Natural killer cell treated with Interleukin-12 subunit alpha and Interleukin-12 subunit beta and Interleukin-15 and Interleukin-18, amount 100 ng/mL, for 72 hours (primary cell): Measurements from ENCODE around the gene RBM28. TPM values are rescaled to one million over a fixed set of nuclear protein-coding genes. Genes with fewer than 3 reads are reported as not detected.
A peak's percentile ranks its signal among the peaks of the same experiment; 100 is the strongest.

Experiments used
- ATAC-seq, 2 donors: fragments of 150-1000 bp; cut with Tn5 transposase in 1 of 2; sonication (Bioruptor Pico), chemical (Tn5 transposase) in 1 of 2; 2 replicates each; pipeline ENCODE4 v1.10.0; 2021
- DNase-seq: peaks from one replicate; pipeline ENCODE4 v3.0.0; 2022; ENCODE audit warnings: low spot score
- H3K27ac Mint-ChIP-seq, 2 donors: 1 replicate in 1 of 2; 2 replicates in 1 of 2; pipeline ENCODE4 v1.8.0; 2022; ENCODE audit warnings: mixed read lengths in 2 of 2, mild to moderate bottlenecking in 1 of 2, moderate library complexity in 1 of 2
- H3K27me3 Mint-ChIP-seq, 2 donors: 1 replicate in 1 of 2; 2 replicates in 1 of 2; pipeline ENCODE4 v1.8.0; 2022; ENCODE audit warnings: mixed read lengths in 2 of 2
- H3K36me3 Mint-ChIP-seq: one replicate; pipeline ENCODE4 v1.8.0; 2022; ENCODE audit warnings: mixed read lengths
- H3K4me1 Mint-ChIP-seq, 2 donors: 1 replicate in 1 of 2; 2 replicates in 1 of 2; pipeline ENCODE4 v1.8.0; 2022; ENCODE audit warnings: low read depth in 2 of 2, mixed read lengths in 2 of 2, mild to moderate bottlenecking in 1 of 2
- H3K4me3 Mint-ChIP-seq: one replicate; pipeline ENCODE4 v1.8.0; 2022; ENCODE audit warnings: mixed read lengths
- H3K9me3 Mint-ChIP-seq: 2 replicates; pipeline ENCODE4 v1.8.0; 2022; ENCODE audit warnings: mixed read lengths
- total RNA-seq, 2 donors: library from RNA; stranded (reverse); gene quantifications; one replicate each; pipeline ENCODE4 v1.2.3, GENCODE V29; 2022

The RBM28 gene
- total RNA-seq, 2 donors from 2014 or later = 46.4 to 77.1 TPM

DNA sequence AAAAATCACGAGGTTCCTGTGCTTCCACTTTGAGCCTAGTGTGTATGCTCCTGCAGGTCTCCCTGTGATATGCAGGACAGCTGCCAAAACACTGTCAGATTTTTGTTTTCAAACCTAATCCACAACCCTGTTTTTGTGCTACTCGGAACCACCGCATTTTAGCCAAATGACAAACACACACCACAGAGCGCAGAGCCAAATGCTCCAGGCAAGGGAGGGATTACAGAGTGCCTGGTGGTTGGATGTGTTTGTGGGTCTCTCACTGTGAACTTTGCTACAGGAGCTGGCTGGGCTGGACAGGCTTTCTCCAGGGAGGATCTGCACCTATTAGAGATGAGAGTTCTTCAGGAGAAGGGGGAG lies 5.7 kb upstream of the RBM28 start:
- Mint-ChIP-seq H3K4me3 (no peak overlapping the region), H3K36me3 (no peaks in the 10 kb centered on the region), H3K4me1 (peaks cover 0 to 5% of the 10 kb centered on the region in 2 donors), H3K9me3 (no peaks in the 10 kb centered on the region), H3K27ac (no peak overlapping the region), H3K27me3 (peaks cover 29 to 31% of the 10 kb centered on the region in 2 donors)
- ATAC-seq (no peak), DNase-seq (no peak)

DNA sequence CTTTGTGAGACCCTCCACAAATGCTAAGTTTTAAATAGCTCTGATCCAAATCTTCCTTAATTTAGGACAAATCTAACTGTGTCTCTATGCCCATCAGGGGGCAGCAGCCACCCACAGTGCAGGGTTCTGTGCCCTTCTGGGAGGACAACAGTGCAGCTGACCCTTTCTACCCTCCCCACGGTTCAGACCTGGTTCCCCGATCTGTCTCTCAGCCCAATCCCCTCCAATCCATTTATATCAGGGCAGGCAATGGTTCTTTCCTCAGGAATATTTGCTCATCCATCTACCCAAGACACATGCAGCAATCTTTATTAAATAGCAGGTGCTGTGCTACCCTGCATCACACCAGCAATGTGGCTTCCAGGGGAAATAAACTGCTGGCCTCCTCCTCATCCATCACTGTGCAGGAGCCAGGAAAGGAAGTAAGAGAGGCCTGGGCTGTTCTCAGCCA lies 4.0 kb upstream of the RBM28 start:
- peak in 1 of 2 donors; percentile 32 for ATAC-seq
- H3K27me3 Mint-ChIP-seq = peaks cover 14 to 18% of the 10 kb centered on the region in 2 donors
- H3K4me1 Mint-ChIP-seq = peaks cover 6 to 14% of the 10 kb centered on the region in 2 donors
- H3K4me3 Mint-ChIP-seq = no peak overlapping the region
- H3K9me3 Mint-ChIP-seq = no peaks in the 10 kb centered on the region
- H3K27ac Mint-ChIP-seq = no peak overlapping the region
- no peaks in the 10 kb centered on the region for H3K36me3 Mint-ChIP-seq
- DNase-seq = no peak

DNA sequence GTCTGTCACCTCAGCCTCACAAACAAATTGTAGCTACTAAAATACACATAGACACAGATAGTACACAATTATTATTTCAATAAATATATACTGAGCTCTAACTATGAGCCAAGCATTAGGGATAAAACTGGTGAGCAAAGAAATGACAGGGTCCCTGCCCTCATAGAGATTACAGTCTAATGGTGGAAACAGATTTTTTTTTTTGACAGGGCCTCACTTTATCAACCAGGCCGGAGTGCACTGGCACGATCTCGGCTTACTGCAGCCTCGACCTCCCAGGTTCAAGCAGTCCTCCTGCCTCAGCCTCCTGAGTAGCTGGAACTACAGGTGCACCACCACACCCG lies 695 bp upstream of the RBM28 start:
- H3K27ac Mint-ChIP-seq = peak overlapping the region in 1 of 2 donors; percentile 84
- no peaks in the 10 kb centered on the region for H3K9me3 Mint-ChIP-seq
- H3K4me1 Mint-ChIP-seq = peaks cover 26 to 27% of the 10 kb centered on the region in 2 donors
- no peaks in the 10 kb centered on the region for H3K36me3 Mint-ChIP-seq
- H3K27me3 Mint-ChIP-seq = peaks cover 11 to 13% of the 10 kb centered on the region in 2 donors
- DNase-seq (no peak), ATAC-seq (no peak)
- peak overlapping the region; percentile 92 for H3K4me3 Mint-ChIP-seq

DNA sequence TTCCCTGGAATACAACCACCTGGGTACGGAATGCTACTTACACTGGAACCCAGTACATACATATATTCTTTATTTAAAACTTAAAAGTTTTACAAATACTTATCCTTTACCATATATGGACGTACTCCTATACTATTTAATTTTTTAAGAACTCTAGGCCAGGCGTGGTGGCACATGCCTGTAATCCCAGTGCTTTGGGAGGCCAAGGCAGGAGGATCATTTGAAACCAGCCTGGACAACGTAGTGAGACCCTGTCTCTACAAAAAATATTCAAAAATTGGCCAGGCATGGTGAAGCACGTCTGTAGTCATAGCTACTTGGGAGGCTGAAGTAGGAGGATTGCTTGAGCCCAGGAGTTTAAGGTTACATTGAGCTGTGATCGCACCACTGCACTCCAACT lies 2.0 kb downstream of the RBM28 start:
- H3K27me3 Mint-ChIP-seq = no peaks in the 10 kb centered on the region
- ATAC-seq = no peak
- H3K4me3 Mint-ChIP-seq = peak overlapping the region; percentile 92
- no peak for DNase-seq
- no peaks in the 10 kb centered on the region for H3K9me3 Mint-ChIP-seq
- H3K36me3 Mint-ChIP-seq = peaks cover 14% of the 10 kb centered on the region
- H3K4me1 Mint-ChIP-seq = peaks cover 26 to 27% of the 10 kb centered on the region in 2 donors
- peak overlapping the region in 1 of 2 donors; percentile 93 for H3K27ac Mint-ChIP-seq

DNA sequence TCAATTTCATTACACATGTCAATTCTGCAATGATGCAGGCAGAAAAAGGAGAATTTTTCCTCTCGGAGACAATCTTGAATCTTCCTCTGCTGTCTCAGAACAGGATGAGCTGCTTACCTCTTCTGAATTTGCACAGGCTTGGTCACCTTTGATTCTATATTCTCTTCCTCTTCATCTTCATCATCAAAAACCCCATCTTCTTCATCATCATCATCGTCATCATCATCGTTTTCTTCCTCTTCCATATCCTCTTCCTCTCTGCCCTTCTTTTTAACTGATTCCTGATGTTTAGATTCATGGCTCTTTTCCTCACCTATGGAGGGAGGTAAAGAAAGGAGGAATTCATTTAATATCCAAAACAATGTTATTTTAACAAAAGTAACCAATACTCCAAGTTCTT lies 8.0 kb downstream of the RBM28 start:
- no peaks in the 10 kb centered on the region for H3K9me3 Mint-ChIP-seq
- no peaks in the 10 kb centered on the region for H3K27me3 Mint-ChIP-seq
- peaks cover 38% of the 10 kb centered on the region for H3K36me3 Mint-ChIP-seq
- H3K27ac Mint-ChIP-seq = no peak overlapping the region
- DNase-seq (no peak), ATAC-seq (no peak)
- H3K4me1 Mint-ChIP-seq = peaks cover 0 to 5% of the 10 kb centered on the region in 2 donors
- no peak overlapping the region for H3K4me3 Mint-ChIP-seq

DNA sequence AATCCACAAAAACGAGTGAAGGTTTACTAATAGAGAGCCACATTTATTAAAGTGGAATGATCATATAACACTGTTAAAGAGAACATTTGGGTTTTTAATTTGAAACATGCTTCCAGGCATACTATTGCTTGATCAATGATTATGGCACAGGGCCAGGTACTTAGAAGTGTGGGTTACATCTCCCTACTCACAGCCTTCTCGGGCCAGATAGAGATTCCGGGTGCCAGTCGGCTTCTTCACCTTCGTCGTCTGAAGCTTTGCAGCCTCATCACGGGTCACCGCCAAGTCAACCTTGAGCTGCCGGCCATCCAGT lies 19.4 kb downstream of the RBM28 start:
- no peak overlapping the region for H3K27ac Mint-ChIP-seq
- no peaks in the 10 kb centered on the region for H3K9me3 Mint-ChIP-seq
- H3K36me3 Mint-ChIP-seq = peaks cover 12% of the 10 kb centered on the region
- H3K4me3 Mint-ChIP-seq = no peak overlapping the region
- no peaks in the 10 kb centered on the region for H3K27me3 Mint-ChIP-seq
- DNase-seq (no peak), ATAC-seq (no peak)
- H3K4me1 Mint-ChIP-seq = peaks cover 29 to 34% of the 10 kb centered on the region in 2 donors

DNA sequence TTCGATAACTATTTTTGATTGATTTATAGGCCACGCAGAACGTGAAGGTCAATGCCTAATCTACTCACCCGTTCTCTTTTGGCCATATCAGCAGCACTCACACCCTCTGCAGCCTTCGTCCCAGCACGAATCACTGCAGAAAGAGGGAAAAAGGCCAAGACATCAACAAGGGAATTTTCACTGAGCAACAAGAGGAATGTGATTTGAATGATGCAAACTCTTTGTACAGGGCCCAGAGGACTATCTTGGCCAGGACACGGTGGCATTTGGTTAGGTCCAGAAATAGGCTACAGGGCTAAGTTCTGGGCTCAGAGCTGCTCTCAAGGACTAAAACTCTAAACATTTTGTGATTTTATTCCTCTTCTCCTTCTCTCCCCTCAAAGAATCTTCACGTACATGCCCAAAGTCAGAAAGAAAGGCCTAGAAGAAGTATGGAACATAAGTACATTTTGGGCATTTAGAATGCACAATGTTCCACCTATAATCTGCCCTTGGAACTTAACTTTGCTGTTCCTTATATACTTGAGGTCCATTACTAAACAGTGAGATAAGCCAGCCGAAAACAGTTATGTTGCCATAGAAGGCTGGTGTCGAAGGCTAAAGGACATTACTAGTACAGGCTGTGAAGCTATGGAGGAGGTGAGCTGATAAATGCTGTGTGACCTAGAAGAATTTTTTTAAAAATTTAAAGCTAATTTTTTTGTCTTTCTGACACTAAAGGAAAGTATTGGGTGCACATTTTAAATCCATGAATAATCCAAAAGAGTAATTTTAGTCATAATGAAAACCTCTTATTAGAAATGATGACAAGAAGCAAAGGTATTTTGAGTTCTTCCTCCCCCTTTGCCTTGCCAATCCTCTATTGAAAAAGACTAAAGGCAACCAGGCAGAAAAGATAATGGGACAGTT lies 20.0 kb downstream of the RBM28 start:
- Mint-ChIP-seq H3K27ac (no peak overlapping the region), H3K27me3 (no peaks in the 10 kb centered on the region), H3K9me3 (no peaks in the 10 kb centered on the region), H3K4me1 (peaks cover 35 to 40% of the 10 kb centered on the region in 2 donors), H3K36me3 (peaks cover 18% of the 10 kb centered on the region), H3K4me3 (no peak overlapping the region)
- no peak for ATAC-seq
- no peak for DNase-seq

DNA sequence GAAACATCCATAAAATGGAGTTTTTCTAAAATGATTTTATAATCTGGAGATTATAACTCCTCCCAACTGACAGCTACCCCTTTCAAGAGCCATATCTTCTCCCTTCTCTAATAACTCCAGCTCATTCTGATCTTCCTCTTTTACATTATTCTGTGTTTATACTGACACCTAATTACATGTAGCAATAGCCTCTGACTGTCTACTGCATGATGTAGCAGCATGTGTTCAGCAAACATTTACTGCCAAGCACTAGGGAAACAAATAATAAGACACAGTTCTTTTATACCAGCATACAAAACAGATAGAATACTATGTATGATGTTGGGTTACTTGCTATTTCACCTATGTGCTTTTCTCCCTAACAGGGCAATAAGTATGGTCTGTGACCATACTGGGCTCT lies 20.7 kb downstream of the RBM28 start:
- Mint-ChIP-seq H3K27me3 (no peaks in the 10 kb centered on the region), H3K36me3 (peaks cover 22% of the 10 kb centered on the region), H3K4me1 (peaks cover 39 to 44% of the 10 kb centered on the region in 2 donors), H3K9me3 (no peaks in the 10 kb centered on the region), H3K27ac (peak overlapping the region in 1 of 2 donors; percentile 48), H3K4me3 (no peak overlapping the region)
- DNase-seq (no peak), ATAC-seq (no peak)

DNA sequence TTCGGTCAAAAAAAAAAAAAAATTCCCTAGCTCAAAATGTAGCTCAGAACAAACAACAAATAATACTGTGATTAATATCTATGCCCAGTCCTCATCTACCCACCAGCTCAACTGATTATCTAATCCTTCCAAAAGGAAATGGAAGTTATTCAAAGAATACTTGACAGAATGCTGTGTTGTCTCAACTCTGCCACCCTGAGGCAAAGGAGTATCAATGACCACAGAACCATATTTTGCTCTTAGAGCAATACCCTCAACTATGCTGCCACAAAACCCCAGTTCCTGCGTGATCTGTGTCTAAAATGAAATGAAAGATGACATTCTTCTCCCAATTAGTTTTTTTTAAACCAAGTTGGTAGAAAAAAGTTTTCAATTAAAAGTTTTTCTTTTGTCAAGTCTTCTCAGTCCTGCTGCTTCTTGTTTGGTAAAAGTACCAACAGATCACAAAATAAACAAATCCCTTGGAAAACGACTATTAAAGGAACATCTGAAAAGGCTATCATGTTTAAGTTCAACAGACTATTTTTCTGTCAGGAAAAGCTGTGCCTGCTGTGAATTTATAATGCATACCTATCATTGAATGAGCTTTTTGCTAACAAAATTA lies 21.6 kb downstream of the RBM28 start:
- Mint-ChIP-seq H3K9me3 (no peaks in the 10 kb centered on the region), H3K4me1 (peaks cover 46 to 52% of the 10 kb centered on the region in 2 donors), H3K27ac (peak overlapping the region; percentile 45 to 48), H3K36me3 (peaks cover 30% of the 10 kb centered on the region), H3K4me3 (peak overlapping the region; percentile 44), H3K27me3 (no peaks in the 10 kb centered on the region)
- ATAC-seq (peak in 1 of 2 donors; percentile 45), DNase-seq (no peak)

DNA sequence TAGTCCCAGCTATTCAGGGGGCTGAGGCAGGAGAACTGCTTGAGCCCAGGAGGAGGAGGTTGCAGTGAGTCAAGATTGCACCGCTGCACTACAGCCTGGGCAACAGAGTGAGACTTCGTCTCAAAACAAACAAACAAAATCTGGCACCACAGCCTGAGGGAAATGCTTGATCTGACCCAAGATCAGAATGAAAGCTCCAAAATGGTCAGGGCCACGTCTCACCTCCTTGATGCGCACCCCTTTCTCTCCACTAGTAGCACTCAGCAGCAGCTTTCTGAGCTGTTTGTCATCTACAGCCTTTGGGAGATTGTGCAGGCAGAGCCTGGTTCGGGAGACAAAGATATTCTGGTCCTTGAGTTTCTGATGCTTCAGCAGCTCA lies 22.7 kb downstream of the RBM28 start:
- Mint-ChIP-seq H3K36me3 (peaks cover 38% of the 10 kb centered on the region), H3K27ac (peak overlapping the region; percentile 48 to 91), H3K4me1 (peaks cover 51 to 56% of the 10 kb centered on the region in 2 donors), H3K4me3 (peak overlapping the region; percentile 53), H3K9me3 (no peaks in the 10 kb centered on the region), H3K27me3 (no peaks in the 10 kb centered on the region)
- ATAC-seq (peak; percentile 48 to 59), DNase-seq (no peak)

DNA sequence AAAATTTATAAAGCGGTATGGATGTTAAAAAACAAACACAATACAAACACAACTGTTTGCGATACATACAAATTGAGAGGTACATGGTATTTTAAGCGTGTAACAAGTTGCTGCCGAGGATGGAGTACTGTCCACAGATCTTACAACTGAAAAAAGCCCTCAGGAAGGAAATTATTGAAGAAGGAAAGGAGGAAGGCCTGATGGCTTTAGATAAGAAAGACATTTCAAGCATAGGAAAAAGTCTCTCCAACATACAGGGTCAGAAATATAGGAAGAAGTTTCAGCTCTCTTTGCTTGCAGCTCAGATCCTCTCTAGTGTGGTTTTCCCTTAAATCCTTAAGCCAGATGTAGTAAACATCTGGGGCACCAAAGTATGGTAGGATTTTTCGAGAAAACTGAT lies 25.0 kb downstream of the RBM28 start:
- Mint-ChIP-seq H3K4me3 (peak overlapping the region; percentile 53), H3K9me3 (no peaks in the 10 kb centered on the region), H3K4me1 (peaks cover 61 to 73% of the 10 kb centered on the region in 2 donors), H3K27me3 (no peaks in the 10 kb centered on the region), H3K36me3 (peaks cover 53% of the 10 kb centered on the region), H3K27ac (peak overlapping the region; percentile 48 to 91)
- ATAC-seq (no peak), DNase-seq (no peak)

DNA sequence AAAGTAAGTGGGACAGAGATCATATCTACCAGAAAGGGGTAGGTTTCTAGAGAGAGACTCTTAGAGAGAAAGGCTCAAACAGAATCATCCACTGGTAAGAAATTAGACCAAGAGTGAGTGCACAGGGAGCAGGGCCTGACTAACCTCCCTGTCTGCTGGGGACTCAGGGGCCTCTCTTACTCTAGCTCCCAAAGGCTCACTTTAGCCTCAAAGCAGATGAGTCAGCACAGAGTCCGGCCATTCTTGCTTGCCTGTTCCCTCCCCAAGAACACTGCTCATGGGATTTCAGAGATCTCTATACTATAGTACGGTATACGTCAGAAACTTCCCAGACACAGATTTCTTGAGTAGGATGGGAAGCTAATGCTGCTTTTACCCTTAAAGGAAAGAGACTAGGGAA lies 32.7 kb downstream of the RBM28 start:
- DNase-seq (no peak), ATAC-seq (no peak)
- Mint-ChIP-seq H3K36me3 (peaks cover 58% of the 10 kb centered on the region), H3K9me3 (no peaks in the 10 kb centered on the region), H3K27ac (no peak overlapping the region), H3K4me3 (no peak overlapping the region), H3K4me1 (peaks cover 14 to 16% of the 10 kb centered on the region in 2 donors), H3K27me3 (no peaks in the 10 kb centered on the region)

DNA sequence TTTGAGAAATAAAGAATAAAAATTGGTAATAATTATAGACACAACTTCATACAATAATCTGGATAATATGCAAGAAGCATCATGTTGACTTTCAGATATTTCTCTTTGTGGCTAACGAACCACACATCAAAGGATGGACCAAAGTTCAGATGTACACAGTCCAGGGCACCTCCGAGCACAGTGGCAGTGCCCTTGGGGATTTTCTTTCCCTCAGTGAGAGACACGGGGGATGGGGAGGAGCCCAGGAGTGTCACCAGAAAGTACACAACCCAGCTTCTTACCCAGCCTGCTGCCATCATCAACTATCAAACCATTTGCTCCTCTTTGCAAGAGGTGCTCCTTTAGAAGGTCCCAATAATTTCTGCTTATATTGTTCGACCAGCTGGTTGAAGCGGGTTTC lies 33.2 kb downstream of the RBM28 start:
- Mint-ChIP-seq H3K36me3 (peaks cover 53% of the 10 kb centered on the region), H3K27me3 (no peaks in the 10 kb centered on the region)

DNA sequence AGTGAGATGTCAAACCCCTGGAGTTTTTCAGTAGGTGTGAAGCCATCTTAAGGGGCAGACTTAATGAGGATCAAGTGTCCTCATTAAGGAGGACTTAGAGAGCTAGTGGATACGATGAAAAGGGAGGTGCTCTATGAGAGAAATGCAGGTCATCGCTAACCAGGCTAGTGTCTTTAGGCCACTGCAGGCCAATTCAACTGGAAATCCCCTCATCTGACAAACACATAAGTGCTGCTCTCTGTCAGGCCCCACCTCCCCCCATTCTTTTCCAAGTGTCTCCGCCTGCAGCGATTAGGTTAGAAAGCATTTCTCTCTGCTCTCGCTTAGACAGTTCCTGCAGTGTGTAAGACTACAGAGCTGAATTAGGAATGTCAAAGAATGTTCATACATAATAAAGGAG lies 33.7 kb downstream of the RBM28 start:
- peaks cover 52% of the 10 kb centered on the region for H3K36me3 Mint-ChIP-seq
- peaks cover 6 to 11% of the 10 kb centered on the region in 2 donors for H3K4me1 Mint-ChIP-seq
- ATAC-seq (no peak), DNase-seq (no peak)
- H3K27ac Mint-ChIP-seq = no peak overlapping the region
- no peak overlapping the region for H3K4me3 Mint-ChIP-seq
- H3K9me3 Mint-ChIP-seq = no peaks in the 10 kb centered on the region
- no peaks in the 10 kb centered on the region for H3K27me3 Mint-ChIP-seq

More for the DNA sequence above, 33.2 kb downstream of the RBM28 start:
- Mint-ChIP-seq H3K27ac (no peak overlapping the region), H3K4me1 (peaks cover 11 to 14% of the 10 kb centered on the region in 2 donors), H3K9me3 (no peaks in the 10 kb centered on the region), H3K4me3 (no peak overlapping the region)
- DNase-seq = no peak
- no peak for ATAC-seq
